Esophagus squamous epithelium (tissue), 4 donors: Measurements from ENCODE around the gene CCBE1.

Source experiments
- POLR2A ChIP-seq, 4 donors: fragments of 450-650 bp; IDR thresholded peaks; one replicate each; pipeline ENCODE4 v1.6.1; 2017; ENCODE audit warnings: antibody characterized with exemption in 4 of 4, mild to moderate bottlenecking in 4 of 4, moderate library complexity in 3 of 4
- TF ChIP-seq, protein P1 (sequence below), 6 experiments: fragments of 450-650 bp in 4 of 6; fragments of 200-600 bp in 2 of 6; sonication (generic) in 2 of 6; IDR thresholded peaks; one replicate each; pipeline ENCODE4 v1.5.1; 2016 to 2019; ENCODE audit warnings: antibody characterized with exemption in 6 of 6, mild to moderate bottlenecking in 4 of 6, moderate library complexity in 4 of 6

DNA sequence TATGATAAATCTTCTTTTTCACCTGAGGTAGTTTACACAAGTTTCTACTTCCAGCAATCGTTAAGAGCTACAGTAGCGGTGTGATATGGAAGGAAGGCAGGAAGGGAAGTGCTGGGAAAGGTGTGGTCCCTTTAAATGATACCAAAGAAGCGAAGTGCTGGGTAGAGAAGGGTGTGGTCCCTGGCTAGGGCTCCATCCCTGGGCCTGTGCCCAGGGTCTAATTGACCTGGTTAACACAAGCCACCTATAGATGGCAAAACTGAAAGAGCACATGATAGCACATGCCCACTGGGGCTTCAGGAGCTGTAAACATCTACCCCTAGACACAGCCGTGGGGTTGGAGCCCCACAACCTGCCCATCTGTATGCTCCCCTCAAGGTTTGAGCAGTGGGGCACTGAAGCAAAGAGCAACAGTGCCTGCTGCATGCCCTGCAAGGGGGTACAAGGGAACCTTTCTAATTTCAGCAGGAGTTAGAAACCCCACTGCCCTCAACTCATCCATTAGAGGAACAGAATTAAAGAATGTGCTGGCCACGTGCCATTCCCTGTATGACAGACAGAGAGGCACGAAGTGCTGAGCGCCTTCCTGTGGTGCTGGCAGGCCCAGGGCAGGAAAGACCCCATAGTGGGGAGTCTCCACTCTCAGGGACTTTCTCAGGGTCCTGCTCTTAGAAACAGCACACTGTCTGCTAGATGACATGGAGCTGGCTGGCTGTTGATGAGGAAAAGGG lies 185.0 kb downstream of the CCBE1 start:
- TF ChIP-seq, protein P1, sequence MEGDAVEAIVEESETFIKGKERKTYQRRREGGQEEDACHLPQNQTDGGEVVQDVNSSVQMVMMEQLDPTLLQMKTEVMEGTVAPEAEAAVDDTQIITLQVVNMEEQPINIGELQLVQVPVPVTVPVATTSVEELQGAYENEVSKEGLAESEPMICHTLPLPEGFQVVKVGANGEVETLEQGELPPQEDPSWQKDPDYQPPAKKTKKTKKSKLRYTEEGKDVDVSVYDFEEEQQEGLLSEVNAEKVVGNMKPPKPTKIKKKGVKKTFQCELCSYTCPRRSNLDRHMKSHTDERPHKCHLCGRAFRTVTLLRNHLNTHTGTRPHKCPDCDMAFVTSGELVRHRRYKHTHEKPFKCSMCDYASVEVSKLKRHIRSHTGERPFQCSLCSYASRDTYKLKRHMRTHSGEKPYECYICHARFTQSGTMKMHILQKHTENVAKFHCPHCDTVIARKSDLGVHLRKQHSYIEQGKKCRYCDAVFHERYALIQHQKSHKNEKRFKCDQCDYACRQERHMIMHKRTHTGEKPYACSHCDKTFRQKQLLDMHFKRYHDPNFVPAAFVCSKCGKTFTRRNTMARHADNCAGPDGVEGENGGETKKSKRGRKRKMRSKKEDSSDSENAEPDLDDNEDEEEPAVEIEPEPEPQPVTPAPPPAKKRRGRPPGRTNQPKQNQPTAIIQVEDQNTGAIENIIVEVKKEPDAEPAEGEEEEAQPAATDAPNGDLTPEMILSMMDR (IDR thresholded peaks at IDR 0.05), result no peak
- TF ChIP-seq POLR2A (IDR thresholded peaks at IDR 0.05), result no peak
